GM12878 (cell line): ENCODE data around the gene CDH8. TPM values are rescaled to one million over a fixed set of nuclear protein-coding genes. Genes with fewer than 3 reads are reported as not detected.

ENCODE experiments used
- ATAC-seq: fragments of 200-7000 bp; cut with Tn5 transposase; 3 replicates; pipeline ENCODE4 v1.9.1; 2020; ENCODE audit warnings: mild to moderate bottlenecking, moderate library complexity
- BruUV-seq: library from RNA; stranded (reverse); fragments of 400-500 nt; replicated peaks from 2 replicates; lab custom pipeline; 2021; lab: Mats Ljungman, UMichigan
- CTCF ChIA-PET: fragments of 300-600 bp; sonication (Branson Sonifier 250); formaldehyde crosslinking; extraction: SDS; loops from one replicate; lab custom pipeline; 2021; ENCODE audit warnings: inconsistent platforms; lab: Yijun Ruan, JAX
- POLR2A ChIA-PET: fragments of 350-600 bp; formaldehyde crosslinking; extraction: SDS; loops from one replicate; lab custom pipeline; 2021; ENCODE audit warnings: inconsistent platforms; lab: Charles Lee
- RAD21 ChIA-PET: fragments of 300-600 bp; sonication (Branson Sonifier 250); formaldehyde crosslinking; loops from one replicate; lab custom pipeline; 2023; ENCODE audit warnings: antibody characterized with exemption; ENCODE audit not compliant: unreplicated experiment; lab: Charles Lee
- SMC1A ChIA-PET: fragments of 300-600 bp; sonication (Branson Sonifier 250); formaldehyde crosslinking; loops from one replicate; lab custom pipeline; 2023; ENCODE audit not compliant: unreplicated experiment, uncharacterized antibody; lab: Charles Lee
- DNase-seq: peaks from one replicate; pipeline ENCODE4 v3.0.0-alpha.2; 2011; ENCODE audit warnings: low read depth, low spot score
- FAIRE-seq: peaks from 3 replicates; lab custom pipeline; 2011; peaks lifted over from hg19 to GRCh38; lab: Jason Lieb, UNC
- H2AFZ ChIP-seq: 2 replicates; pipeline ENCODE4 v1.6.0; 2011; ENCODE audit warnings: low read depth, low read length, control low read depth; ENCODE audit not compliant: control insufficient read depth
- H3K27ac ChIP-seq: 2 replicates; pipeline ENCODE4 v1.5.1; 2011; ENCODE audit warnings: control low read depth; ENCODE audit not compliant: control insufficient read depth, insufficient read depth
- H3K27me3 ChIP-seq, 2 experiments: replicated peaks in 1 of 2; 2 replicates each; pipeline versions ENCODE4 v1.6.0 to v1.6.1; 2011; ENCODE audit warnings: low read length in 1 of 2; ENCODE audit not compliant: control insufficient read depth in 2 of 2, insufficient read depth in 2 of 2
- H3K36me3 ChIP-seq, 2 experiments: 2 replicates each; pipeline ENCODE4 v1.5.1; 2011; ENCODE audit warnings: low read length in 1 of 2; ENCODE audit not compliant: control insufficient read depth in 2 of 2, insufficient read depth in 2 of 2
- H3K4me1 ChIP-seq: 2 replicates; pipeline ENCODE4 v1.6.1; 2011; ENCODE audit warnings: mild to moderate bottlenecking, low read length, moderate library complexity, mixed read lengths; ENCODE audit not compliant: control insufficient read depth, insufficient read depth
- H3K4me2 ChIP-seq: 2 replicates; pipeline ENCODE4 v1.6.0; 2011; ENCODE audit warnings: control low read depth; ENCODE audit not compliant: control insufficient read depth, insufficient read depth
- H3K4me3 ChIP-seq: fragments of 200-600 bp; sonication (generic); 2 replicates; pipeline ENCODE4 v1.5.1; 2016
- H3K79me2 ChIP-seq: 2 replicates; pipeline ENCODE4 v1.6.0; 2011; ENCODE audit warnings: low read length; ENCODE audit not compliant: control insufficient read depth, insufficient read depth
- H3K9ac ChIP-seq: 2 replicates; pipeline ENCODE4 v1.8.0; 2011; ENCODE audit warnings: low read length, control low read depth, mixed read lengths; ENCODE audit not compliant: control insufficient read depth, insufficient read depth
- H3K9me3 ChIP-seq: replicated peaks from 3 replicates; pipeline ENCODE4 v1.5.1; 2011; ENCODE audit warnings: mild to moderate bottlenecking, low read length; ENCODE audit not compliant: control insufficient read depth, insufficient read depth
- H4K20me1 ChIP-seq: 2 replicates; pipeline ENCODE4 v1.6.0; 2011; ENCODE audit not compliant: control insufficient read depth, insufficient read depth
- BACH1 ChIP-seq: fragments of 450-650 bp; IDR thresholded peaks from 2 replicates; pipeline ENCODE4 v1.6.1; 2017; ENCODE audit warnings: mild to moderate bottlenecking, borderline replicate concordance
- BCL3 ChIP-seq: IDR thresholded peaks from 2 replicates; pipeline ENCODE4 v1.6.1; 2011; ENCODE audit warnings: borderline replicate concordance, low read depth, mild to moderate bottlenecking, moderate library complexity, low read length; ENCODE audit not compliant: insufficient read depth, poor library complexity, severe bottlenecking
- CEBPB ChIP-seq, 2 experiments: fragments of 150-350 bp in 1 of 2; IDR thresholded peaks; 2 replicates each; pipeline ENCODE4 v1.6.1; 2012 to 2014; ENCODE audit warnings: low read depth in 2 of 2, low read length in 2 of 2, borderline replicate concordance in 1 of 2, inconsistent platforms in 1 of 2
- CTCF ChIP-seq, 3 experiments: IDR thresholded peaks in 2 of 3; conservative IDR thresholded peaks in 1 of 3; 2 replicates each; pipeline ENCODE4 v1.5.1; 2011; ENCODE audit warnings: low read depth in 3 of 3, low read length in 3 of 3, mild to moderate bottlenecking in 3 of 3, control low read depth in 2 of 3, moderate library complexity in 2 of 3, inconsistent platforms in 1 of 3, mixed read lengths in 1 of 3; ENCODE audit not compliant: control insufficient read depth in 2 of 3, insufficient read depth in 1 of 3; ENCODE audit errors: extremely low read depth in 1 of 3
- EGR1 ChIP-seq, 2 experiments: IDR thresholded peaks; 1 replicate in 1 of 2; 2 replicates in 1 of 2; pipeline ENCODE4 v1.6.1; 2011 to 2012; ENCODE audit warnings: low read depth in 2 of 2, low read length in 2 of 2, borderline replicate concordance in 1 of 2, mild to moderate bottlenecking in 1 of 2, moderate library complexity in 1 of 2
- ESRRA ChIP-seq: IDR thresholded peaks from 2 replicates; pipeline ENCODE4 v1.6.1; 2012; ENCODE audit warnings: mild to moderate bottlenecking, low read length, improper control_type of control experiment
- FOS ChIP-seq: IDR thresholded peaks from 3 replicates; pipeline ENCODE4 v1.6.1; 2011; ENCODE audit warnings: borderline replicate concordance; ENCODE audit not compliant: insufficient read length; ENCODE audit errors: extremely low read depth
- JUNB ChIP-seq: IDR thresholded peaks from 2 replicates; pipeline ENCODE4 v1.6.1; 2016; ENCODE audit warnings: antibody characterized with exemption, mild to moderate bottlenecking
- POU2F2 ChIP-seq: IDR thresholded peaks from 3 replicates; pipeline ENCODE4 v1.6.1; 2011; ENCODE audit warnings: low read depth, mild to moderate bottlenecking, low read length, borderline replicate concordance
- RELB ChIP-seq: fragments of 450-650 bp; IDR thresholded peaks from 2 replicates; pipeline ENCODE4 v1.6.1; 2017; ENCODE audit warnings: low read depth, mild to moderate bottlenecking, moderate library complexity
- SIX5 ChIP-seq: IDR thresholded peaks from 2 replicates; pipeline ENCODE4 v1.6.1; 2011; ENCODE audit warnings: mild to moderate bottlenecking, low read depth, low read length, moderate library complexity; ENCODE audit not compliant: severe bottlenecking
- USF1 ChIP-seq: IDR thresholded peaks from 2 replicates; pipeline ENCODE4 v1.6.1; 2011; ENCODE audit warnings: borderline replicate concordance, low read depth, mild to moderate bottlenecking, moderate library complexity, mixed read lengths, low read length; ENCODE audit not compliant: insufficient read depth; ENCODE audit errors: extremely low read length
- ZNF622 ChIP-seq: fragments of 450-650 bp; IDR thresholded peaks from 2 replicates; pipeline ENCODE4 v1.6.1; 2017; ENCODE audit warnings: mild to moderate bottlenecking, inconsistent platforms
- WGBS: methylation state at CpG from one replicate; pipeline ENCODE4 v1.1.6; 2016; ENCODE audit warnings: low lambda C conversion rate; ENCODE audit not compliant: insufficient replicate concordance, insufficient coverage; ENCODE audit errors: missing lambda C conversion rate; 5-methylcytosine and 5-hydroxymethylcytosine counted together
- in situ Hi-C: fragments of 300-500 bp; cut with MboI; formaldehyde crosslinking; loops from 9 replicates; pipeline ENCODE4 v1.14.3; 2018; ENCODE audit warnings: mixed read lengths
- intact Hi-C: fragments of 100-400 bp; cut with micrococcal nuclease; formaldehyde crosslinking; loops from one replicate; pipeline ENCODE4 v1.14.2; 2022; ENCODE audit not compliant: unreplicated experiment
- polyA plus RNA-seq, 11 experiments: library from polyadenylated mRNA; depleted of rRNA in 4 of 11; unstranded in 6 of 11; stranded (reverse) in 5 of 11; fragments of >200 nt; fragmentation: Nextera tagmentation in 4 of 11; fragmentation: Illumina TruSeq in 1 of 11; extraction: Ambion mirVana in 4 of 11; extraction: Trizol in 1 of 11; gene quantifications; 1 replicate in 1 of 11; 2 replicates in 10 of 11; pipeline versions ENCODE4 v1.2.1 to v1.2.3, GENCODE V29; 2011 to 2016; ENCODE audit warnings: inconsistent platforms in 2 of 11, missing spikeins in 2 of 11, low read depth in 1 of 11
- total RNA-seq, 4 experiments: library from RNA; depleted of rRNA in 3 of 4; stranded (reverse); fragments of >200 nt in 3 of 4; fragmentation: Illumina TruSeq in 1 of 4; extraction: Trizol in 1 of 4; gene quantifications; 2 replicates each; pipeline versions ENCODE4 v1.2.1 to v1.2.3, GENCODE V29; 2013 to 2021

Gene CDH8
- total and polyA plus RNA-seq, 10 of the 15 experiments (the other 5 are each of a cell fraction or from before 2014, with no cell fraction given), result 0.13 to 0.68 (median 0.25) TPM; not detected in 3

- TF ChIP-seq CTCF (IDR thresholded peaks at IDR 0.05 in 2 of 3, conservative IDR thresholded peaks at IDR 0.05 in 1 of 3; ENCODE audit: control insufficient read depth in 2 of 3, extremely low read depth in 1 of 3, insufficient read depth in 1 of 3, low read depth in 3 of 3, low read length in 3 of 3), result no peak
- TF ChIP-seq USF1, result no peak
- no peak for TF ChIP-seq BACH1
- no peak for TF ChIP-seq CEBPB (IDR thresholded peaks at IDR 0.05; ENCODE audit: borderline replicate concordance in 1 of 2, low read depth in 2 of 2, low read length in 2 of 2)
- TF ChIP-seq FOS, result no peak
- no peak for TF ChIP-seq ESRRA
- TF ChIP-seq SIX5, result no peak
- TF ChIP-seq POU2F2, result no peak
- TF ChIP-seq ZNF622, result no peak
These were observed 212.9 kb downstream of the CDH8 start (continued) for GRCh38 chr16:61823326-61823725.

GRCh38 chr16:61820820-61821219 is 215.4 kb downstream of the CDH8 start:
- Histone ChIP-seq H3K79me2 (no peaks in the 10 kb centered on the region), H3K9me3 (no peaks in the 10 kb centered on the region), H3K4me2 (no peak overlapping the region), H2AFZ (no peak overlapping the region), H3K4me1 (no peaks in the 10 kb centered on the region), H3K4me3 (no peak overlapping the region), H4K20me1 (no peaks in the 10 kb centered on the region), H3K27me3 (no peaks in the 10 kb centered on the region), H3K27ac (no peak overlapping the region), H3K36me3 (no peaks in the 10 kb centered on the region)
- ChIA-PET SMC1A (no interaction called here), RAD21 (no interaction called here), CTCF (interaction anchor here (1.4 kb wide), 1 partner anchor 32 kb away, joined by 3 read pairs; no protein-coding TSS in a partner anchor)
- intact Hi-C loops (no loop called here), in situ Hi-C loops (no loop called here)
- no peak for ATAC-seq
- no peak for DNase-seq
- WGBS, result 14% methylated on average over 2 of the region's 2 CpGs
- no TSS peak for BruUV-seq
- TF ChIP-seq EGR1 (IDR thresholded peaks at IDR 0.05; ENCODE audit: borderline replicate concordance in 1 of 2, low read depth in 2 of 2, low read length in 2 of 2), result no peak
- TF ChIP-seq JUNB, result no peak
- no peak for TF ChIP-seq BCL3
- TF ChIP-seq RELB, result no peak
- TF ChIP-seq, all 136 proteins: peak for 0
- POLR2A ChIA-PET, result no interaction called here
- no peak overlapping the region for H3K9ac ChIP-seq
- no peak for FAIRE-seq
